HG03520 (cell line): ENCODE results near the gene FRMPD4.

ENCODE experiments used
- ATAC-seq: cut with Tn5 transposase; IDR thresholded peaks from one replicate; pipeline ENCODE4 v1.9.1; 2021; ENCODE audit warnings: mild to moderate bottlenecking, moderate library complexity; ENCODE audit not compliant: unreplicated experiment

The FRMPD4 gene

DNA sequence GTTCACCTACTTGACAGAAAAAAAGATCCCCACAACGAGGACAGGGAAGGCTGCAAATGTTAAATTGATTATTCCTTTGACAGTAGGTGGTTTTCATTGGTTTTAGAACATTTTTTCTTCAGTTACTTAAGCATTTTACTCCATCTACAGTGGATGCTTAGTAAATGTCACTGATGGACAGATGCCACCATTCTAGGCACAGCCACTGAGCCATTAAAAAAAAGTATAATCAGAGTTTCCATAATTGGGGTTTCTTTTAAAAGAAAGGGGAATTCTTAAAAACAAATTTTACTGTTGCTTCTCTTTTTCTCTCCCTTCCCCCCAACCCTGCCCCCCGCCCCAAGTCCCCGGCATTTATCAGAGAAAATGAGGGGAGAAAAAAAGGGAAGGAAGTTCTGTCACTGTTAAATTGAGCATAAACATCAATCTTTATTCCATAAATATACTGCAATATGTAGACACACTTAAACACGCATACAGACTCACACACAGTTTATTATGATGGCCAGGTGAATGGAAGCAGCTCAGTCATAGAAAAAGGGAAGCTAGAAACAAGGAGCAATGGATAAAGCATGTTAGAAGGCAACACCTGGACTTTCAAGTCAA is 573.3 kb downstream of the FRMPD4 start:
- ATAC-seq = no peak

GRCh38 chrX:12716574-12716973 is 578.3 kb downstream of the FRMPD4 start:
- ATAC-seq = no peak

- ATAC-seq = no peak
These were observed 581.6 kb downstream of the FRMPD4 start for GRCh38 chrX:12719837-12720236.

DNA sequence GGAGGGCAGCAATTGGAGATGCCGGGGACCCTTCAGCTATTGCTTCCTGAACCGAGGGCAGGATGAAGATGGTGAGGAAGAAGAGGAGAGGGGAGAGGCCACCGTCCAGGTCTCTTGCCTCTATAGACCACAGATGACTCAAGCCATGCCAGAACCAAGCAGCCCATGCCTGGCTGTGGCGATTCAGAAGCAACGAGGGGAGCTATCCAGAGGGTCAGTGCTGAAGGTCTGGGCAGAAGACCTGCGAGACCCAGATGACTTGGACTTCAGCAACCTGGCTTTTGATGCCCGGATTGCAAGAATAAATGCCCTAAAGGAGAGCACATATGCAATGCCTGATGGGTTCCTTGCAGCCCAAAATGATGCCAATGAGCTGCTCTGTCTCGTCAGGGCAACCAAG is 582.8 kb downstream of the FRMPD4 start:
- no peak for ATAC-seq

- ATAC-seq = no peak
These were observed 584.0 kb downstream of the FRMPD4 start for GRCh38 chrX:12722314-12722713.

DNA sequence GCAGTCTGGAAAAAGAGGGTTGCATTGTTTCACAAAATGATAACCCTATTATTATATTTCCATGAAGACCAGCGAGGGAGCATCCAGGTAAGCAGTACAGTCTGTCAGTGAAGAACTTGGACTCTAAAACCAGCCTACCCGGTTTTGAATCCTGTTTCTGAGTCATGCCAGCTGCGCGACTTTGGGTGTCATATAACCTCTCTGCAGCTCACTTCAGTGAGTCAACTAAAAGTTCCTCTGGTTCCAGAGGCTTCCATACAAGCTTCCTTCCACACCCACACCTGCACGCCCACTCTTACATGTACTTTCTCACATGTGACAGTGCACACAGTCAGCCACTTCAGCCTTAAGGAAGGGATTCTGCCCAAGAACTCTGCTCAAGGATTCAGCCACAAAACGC is 603.1 kb downstream of the FRMPD4 start:
- no peak for ATAC-seq

DNA sequence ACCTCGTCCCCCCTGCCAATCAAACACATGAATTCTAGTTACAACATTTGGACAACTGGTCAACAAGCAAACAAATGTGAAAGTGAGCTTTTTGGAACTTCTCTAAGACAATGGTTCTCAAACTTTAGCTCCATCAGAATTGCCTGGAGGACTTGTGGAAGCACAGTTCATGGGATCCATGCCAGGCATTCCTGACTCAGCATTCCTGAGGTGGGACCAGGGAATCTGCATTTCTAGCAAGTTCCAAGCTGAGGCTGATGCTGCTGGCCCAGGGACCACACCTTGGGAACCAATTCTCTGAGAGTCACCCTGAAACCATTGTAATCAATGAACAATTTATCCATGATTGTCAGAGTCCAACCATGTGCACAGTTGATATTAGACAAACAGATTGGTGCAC is 609.2 kb downstream of the FRMPD4 start:
- ATAC-seq = no peak

DNA sequence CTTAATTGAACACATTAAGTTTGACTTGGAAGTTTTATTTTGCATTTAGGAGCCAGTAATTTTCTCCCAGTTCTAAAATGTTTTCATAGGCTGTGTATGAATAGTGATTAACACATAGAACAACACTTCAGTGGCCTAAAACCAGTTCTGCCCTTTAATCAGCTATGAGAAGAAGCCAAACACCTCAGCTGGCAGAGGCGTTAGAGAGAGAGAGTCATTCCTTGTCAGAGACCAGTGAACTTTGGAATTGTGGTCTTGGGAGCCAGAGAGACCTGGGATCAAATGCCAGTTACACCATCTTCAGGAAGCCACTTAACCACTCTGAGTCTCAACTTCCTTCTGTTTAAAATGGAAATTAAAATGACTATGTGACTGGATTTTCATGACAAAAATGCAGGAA is 613.6 kb downstream of the FRMPD4 start:
- ATAC-seq = no peak

DNA sequence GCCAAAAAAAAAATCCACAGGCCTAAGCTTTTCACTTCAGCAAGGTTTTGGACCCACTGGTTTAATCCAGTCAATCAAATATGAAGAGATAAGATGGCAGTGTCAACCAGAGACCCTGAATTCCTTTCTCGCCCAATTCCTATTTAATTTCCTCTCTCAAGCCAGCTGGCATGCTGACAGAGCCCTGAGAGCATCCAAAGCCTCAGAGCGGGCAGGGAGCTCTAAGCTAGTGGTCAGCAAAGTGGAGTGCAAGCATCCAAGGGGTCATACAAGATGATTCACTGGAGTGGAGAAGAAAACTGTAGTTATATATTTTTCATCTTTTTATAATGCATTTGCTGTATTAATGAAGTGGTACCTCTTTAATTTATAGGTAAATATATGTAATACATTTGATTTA is 615.1 kb downstream of the FRMPD4 start:
- ATAC-seq = no peak

DNA sequence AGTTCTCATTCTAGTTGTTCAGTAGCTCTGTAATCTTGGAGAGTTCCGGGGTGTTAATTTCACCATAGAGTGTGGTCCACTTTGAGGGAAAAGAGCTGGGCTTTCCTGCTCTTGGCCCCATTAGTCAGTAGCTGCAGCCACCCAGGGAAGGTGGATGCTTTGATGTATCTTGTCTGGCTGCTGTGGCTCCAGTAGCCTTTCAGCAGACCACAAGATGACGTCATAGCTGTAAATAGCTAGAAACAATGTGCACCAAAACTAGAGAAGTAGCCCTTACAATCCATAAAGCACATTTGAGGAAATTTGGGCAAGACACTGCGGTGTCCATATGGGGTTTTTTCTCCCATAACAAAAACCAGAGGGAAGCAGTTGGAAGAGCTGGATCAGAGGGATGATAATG is 620.0 kb downstream of the FRMPD4 start:
- ATAC-seq = no peak

DNA sequence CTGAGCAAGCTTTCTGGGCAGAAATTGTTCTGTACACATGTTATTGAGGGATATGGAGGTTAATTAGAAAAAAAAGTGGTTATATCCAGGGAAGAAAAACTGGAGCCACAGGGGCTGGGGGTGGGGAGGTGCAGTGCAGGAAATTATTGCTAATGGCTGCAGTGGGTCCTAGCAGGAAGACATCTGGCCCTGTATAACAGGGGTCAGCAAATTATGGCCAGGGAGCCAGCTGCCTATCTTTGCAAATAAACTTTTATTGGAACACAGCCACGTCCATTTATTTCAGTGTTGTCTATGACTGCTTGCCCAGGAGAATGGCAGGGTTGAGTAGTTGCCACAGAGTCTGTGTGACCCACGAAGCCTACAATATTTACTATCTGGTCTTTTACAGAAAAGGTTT is 629.6 kb downstream of the FRMPD4 start:
- no peak for ATAC-seq

GRCh38 chrX:12768491-12768890 is 630.2 kb downstream of the FRMPD4 start:
- ATAC-seq = no peak

DNA sequence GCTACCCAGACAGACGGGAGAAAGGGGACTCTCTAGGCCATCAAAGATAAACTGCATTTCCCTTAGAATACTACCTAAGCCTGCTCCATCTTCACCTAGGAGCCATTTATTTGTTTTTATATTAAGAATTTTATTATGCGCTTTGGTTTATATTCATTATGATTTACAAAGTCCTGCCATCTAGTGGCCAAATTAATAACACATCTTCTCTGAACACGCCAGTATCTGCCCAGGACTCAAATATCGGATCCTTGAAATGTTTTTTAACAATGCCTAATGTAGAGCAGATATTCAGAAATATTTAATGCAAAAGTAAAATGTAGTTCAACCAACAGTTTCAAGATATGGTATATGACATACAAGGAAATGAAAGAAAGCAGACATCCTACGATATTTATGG is 632.2 kb downstream of the FRMPD4 start:
- no peak for ATAC-seq

GRCh38 chrX:12771445-12772069 is 633.3 kb downstream of the FRMPD4 start:
- ATAC-seq = peak; percentile 98
